GM13976 (cell line): ENCODE measurements around the gene DTX3L.
"Not testable (repeated sequence)": the region's sequence is repeated elsewhere in the genome, so short reads cannot be mapped to it uniquely, and the experiment has no call there.

ENCODE experiments used
- DNase-seq: peaks from one replicate; pipeline ENCODE4 v3.0.0; 2012; ENCODE audit warnings: low spot score
- in situ Hi-C: fragments of 300-500 bp; cut with MboI; formaldehyde crosslinking; loops from one replicate; pipeline ENCODE4 v1.12.0; 2022; ENCODE audit warnings: low sequenced_read_pairs, mixed read lengths, inconsistent platforms; ENCODE audit not compliant: unreplicated experiment
- TF ChIP-seq, protein P1 (sequence below): IDR thresholded peaks from 2 replicates; pipeline ENCODE4 v1.5.1; 2012; ENCODE audit warnings: borderline replicate concordance, mild to moderate bottlenecking; ENCODE audit not compliant: insufficient read depth; ENCODE audit errors: extremely low read depth, missing control alignments, control extremely low read depth

Gene DTX3L

DNA sequence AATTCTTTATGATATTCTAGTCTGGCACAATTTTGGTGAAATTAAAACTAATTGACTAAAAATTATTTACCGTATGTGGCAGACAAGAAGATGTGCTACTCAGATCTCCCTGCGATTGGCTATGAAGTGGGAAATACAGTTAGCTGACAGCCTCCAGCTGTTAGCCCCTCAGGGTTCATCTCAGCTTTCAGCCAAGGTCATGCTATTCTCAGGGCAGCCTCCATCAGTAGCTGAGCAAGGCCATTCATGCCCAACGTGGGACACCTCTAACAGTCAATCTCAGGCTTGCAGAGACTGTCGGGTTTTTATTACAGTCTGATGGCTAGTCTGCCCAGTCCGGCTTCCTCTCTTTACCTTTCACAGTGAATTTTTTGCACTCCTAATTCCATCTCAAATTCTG lies 6.8 kb upstream of the DTX3L start:
- no peak for DNase-seq
- TF ChIP-seq, protein P1, sequence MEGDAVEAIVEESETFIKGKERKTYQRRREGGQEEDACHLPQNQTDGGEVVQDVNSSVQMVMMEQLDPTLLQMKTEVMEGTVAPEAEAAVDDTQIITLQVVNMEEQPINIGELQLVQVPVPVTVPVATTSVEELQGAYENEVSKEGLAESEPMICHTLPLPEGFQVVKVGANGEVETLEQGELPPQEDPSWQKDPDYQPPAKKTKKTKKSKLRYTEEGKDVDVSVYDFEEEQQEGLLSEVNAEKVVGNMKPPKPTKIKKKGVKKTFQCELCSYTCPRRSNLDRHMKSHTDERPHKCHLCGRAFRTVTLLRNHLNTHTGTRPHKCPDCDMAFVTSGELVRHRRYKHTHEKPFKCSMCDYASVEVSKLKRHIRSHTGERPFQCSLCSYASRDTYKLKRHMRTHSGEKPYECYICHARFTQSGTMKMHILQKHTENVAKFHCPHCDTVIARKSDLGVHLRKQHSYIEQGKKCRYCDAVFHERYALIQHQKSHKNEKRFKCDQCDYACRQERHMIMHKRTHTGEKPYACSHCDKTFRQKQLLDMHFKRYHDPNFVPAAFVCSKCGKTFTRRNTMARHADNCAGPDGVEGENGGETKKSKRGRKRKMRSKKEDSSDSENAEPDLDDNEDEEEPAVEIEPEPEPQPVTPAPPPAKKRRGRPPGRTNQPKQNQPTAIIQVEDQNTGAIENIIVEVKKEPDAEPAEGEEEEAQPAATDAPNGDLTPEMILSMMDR: no peak
- in situ Hi-C loops: loop anchor here (5.0 kb wide), 1 partner anchor 120 kb away; no protein-coding TSS in a partner anchor

DNA sequence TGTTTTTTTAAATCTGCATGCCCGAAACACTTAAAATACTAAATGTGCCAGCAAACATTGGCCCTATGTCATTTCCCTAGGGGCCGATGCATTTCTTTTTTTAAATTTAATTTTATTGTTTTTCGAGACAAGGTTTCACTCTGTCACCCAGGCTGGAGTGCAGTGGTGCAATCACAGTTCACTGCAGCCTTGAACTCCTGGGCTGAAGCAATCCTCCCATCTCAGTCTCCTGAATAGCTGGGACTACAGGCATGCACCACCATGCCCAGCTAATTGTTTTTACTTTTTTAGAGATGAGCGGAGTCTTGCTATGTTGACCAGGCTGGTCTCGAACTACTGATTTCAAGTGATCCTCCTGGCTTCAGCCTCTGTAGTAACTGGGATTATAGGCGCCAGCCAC lies 5.5 kb upstream of the DTX3L start:
- in situ Hi-C loops: loop anchor here (5.0 kb wide), 1 partner anchor 119 kb away; no protein-coding TSS in a partner anchor
- DNase-seq: no peak
- TF ChIP-seq, protein P1: no peak

DNA sequence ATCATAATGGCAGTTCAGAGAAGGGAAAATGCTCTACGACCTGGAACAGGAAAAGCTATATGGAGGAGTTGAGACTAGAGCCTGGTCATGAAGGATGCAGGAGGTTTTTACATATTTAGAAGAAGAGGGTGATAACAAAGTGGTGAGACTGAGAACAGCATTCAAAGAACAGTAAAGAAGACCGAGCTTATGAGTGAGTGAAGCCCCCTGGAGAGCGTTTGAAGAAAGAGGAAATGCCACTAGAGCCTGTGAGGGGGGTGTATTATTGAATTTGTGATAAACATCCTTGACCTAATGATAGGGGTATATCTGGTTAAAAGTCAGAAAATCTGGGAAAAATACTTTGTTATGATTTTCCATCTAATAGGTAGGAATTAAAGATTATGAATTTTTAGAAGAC lies 4.2 kb upstream of the DTX3L start:
- DNase-seq: no peak
- TF ChIP-seq, protein P1: no peak
- in situ Hi-C loops: loop anchor here (5.0 kb wide), 1 partner anchor 117 kb away; no protein-coding TSS in a partner anchor

DNA sequence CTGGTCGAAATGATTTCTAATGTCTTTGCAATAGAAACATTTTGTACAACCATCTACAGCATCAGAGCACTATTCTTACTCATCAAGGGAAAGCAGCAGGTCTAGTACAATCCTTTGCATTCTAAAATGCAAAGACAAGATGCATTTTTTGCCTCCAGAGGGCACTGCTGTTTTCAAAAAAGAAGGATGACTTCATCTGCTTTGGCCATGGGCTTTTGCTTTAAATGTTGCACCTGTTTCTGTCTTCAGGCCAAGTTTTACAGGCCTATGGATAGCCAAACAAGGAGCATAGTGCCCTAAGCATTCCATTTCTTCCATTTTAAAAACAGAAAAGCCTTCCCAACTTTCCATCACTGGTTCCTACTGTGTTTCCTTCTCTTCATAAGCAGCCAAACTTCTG lies 3.5 kb upstream of the DTX3L start:
- peak; percentile 77 for DNase-seq
- TF ChIP-seq, protein P1: peak; percentile 48
- in situ Hi-C loops: no loop called here

DNA sequence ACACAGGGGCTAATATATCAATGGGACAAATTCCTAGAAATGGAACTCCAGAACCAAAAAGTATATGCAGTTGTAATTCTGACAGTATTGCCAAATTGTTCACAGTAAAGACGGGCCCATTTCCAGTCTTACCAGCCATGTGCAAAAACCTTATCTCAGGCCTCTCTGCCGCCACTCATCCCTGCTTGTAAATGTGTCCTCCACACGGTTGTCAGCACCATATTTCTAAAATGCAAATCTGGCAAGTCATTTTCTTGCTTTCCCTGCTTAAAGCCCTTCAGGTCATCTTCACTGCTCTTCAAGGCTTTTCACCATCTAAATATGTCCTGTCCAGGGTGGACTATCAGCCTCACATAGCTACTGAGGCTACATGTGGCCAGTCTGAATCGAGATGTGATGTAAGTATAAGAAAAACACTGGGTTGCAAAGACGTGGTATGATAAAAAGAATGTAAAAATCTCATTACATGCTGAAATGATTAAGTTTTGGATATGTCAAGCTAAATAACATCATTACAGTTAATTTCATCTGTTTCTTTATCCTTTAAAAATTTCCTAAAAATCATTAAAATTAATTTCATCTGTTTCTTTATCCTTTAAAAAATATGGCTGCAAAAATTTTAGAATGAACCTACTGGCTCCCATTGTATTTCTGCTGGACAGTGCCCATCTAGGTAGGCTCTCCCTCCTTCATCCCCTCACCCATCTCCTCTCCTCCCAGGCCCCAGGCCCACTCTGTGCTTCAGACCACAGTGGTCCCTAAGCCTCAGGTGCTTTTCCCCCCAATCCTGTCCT lies 1.0 kb upstream of the DTX3L start:
- in situ Hi-C loops: no loop called here
- TF ChIP-seq, protein P1: no peak
- DNase-seq: peak; percentile 30

DNA sequence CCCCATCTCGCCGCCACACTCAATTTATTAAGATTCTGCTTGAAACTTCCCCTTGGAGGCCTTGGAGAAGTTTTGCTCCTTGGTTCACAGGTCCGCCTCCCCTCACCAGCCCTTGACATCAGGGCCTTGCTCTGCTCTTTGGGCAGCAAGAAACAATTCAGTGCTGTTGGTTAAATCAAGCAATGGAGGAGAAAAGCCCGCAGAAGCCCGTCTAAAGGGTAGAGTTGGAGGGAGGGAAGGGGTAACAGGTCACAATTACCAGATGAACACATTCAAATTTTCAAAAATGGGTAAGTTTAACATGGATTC lies 467 bp upstream of the DTX3L start:
- peak; percentile 29 for DNase-seq
- TF ChIP-seq, protein P1: no peak
- in situ Hi-C loops: no loop called here

DNA sequence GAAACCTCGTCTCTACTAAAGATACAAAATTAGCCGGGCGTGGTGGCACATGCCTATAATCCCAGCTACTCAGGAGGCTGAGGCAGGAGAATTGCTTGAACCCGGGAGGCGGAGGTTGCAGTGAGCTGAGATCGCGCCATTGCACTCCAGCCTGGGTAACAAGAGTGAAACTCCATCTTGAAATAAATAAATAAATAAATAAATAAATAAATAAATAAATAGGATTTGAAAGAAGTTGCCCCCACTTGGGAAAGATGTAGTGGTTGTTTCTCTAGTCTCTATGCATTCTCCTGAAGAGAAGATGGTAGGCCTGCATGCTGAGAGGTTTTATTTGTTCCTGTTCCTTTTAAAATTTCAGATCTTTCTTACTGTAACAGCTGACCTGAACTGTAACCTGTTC lies 4.0 kb downstream of the DTX3L start:
- DNase-seq, in situ Hi-C loops: not testable (repeated sequence)
